Erythroblast (primary cell): ENCODE measurements around the gene DOCK2.

ENCODE experiments used
- GATA1 ChIP-seq: IDR thresholded peaks from 2 replicates; pipeline ENCODE4 v1.6.1; 2011; ENCODE audit warnings: low read depth, mild to moderate bottlenecking, control low read depth, low read length, moderate library complexity
- POLR2A ChIP-seq: IDR thresholded peaks from 2 replicates; pipeline ENCODE4 v1.6.1; 2011; ENCODE audit warnings: mild to moderate bottlenecking, low read length

- TF ChIP-seq POLR2A: no peak
- TF ChIP-seq GATA1: no peak
Observed at GRCh38 chr5:169886677-169887076, 249.6 kb downstream of the DOCK2 start.
